Tibial nerve (tissue), 4 donors: ENCODE data around the gene CLEC18A. TPM values are rescaled to one million over a fixed set of nuclear protein-coding genes. Genes with fewer than 3 reads are reported as not detected.
A peak's percentile ranks its signal among the peaks of the same experiment; 100 is the strongest.
"Not testable (repeated sequence)": the region's sequence is repeated elsewhere in the genome, so short reads cannot be mapped to it uniquely, and the experiment has no call there.

ENCODE experiments used
- DNase-seq, 2 donors: peaks; one replicate each; pipeline ENCODE4 v3.0.0-alpha.2; 2019; ENCODE audit warnings: low spot score in 2 of 2
- H3K27ac ChIP-seq, 4 donors: fragments of 200-600 bp; sonication (generic) in 3 of 4; one replicate each; pipeline ENCODE4 v1.5.1; 2017 to 2019; ENCODE audit warnings: mild to moderate bottlenecking in 1 of 4
- H3K27me3 ChIP-seq, 2 donors: fragments of 200-600 bp; sonication (generic) in 1 of 2; one replicate each; pipeline versions ENCODE4 v1.5.1 to v1.6.0; 2017 to 2019
- H3K36me3 ChIP-seq, 3 donors: fragments of 200-600 bp; sonication (generic); one replicate each; pipeline ENCODE4 v1.5.1; 2018 to 2019
- H3K4me1 ChIP-seq, 4 donors: fragments of 200-600 bp; sonication (generic) in 3 of 4; one replicate each; pipeline ENCODE4 v1.5.1; 2017 to 2019
- H3K4me3 ChIP-seq, 4 donors: fragments of 200-600 bp; sonication (generic) in 3 of 4; one replicate each; pipeline ENCODE4 v1.5.1; 2017 to 2019; ENCODE audit warnings: mild to moderate bottlenecking in 1 of 4, moderate library complexity in 1 of 4
- H3K9me3 ChIP-seq, 4 donors: fragments of 200-600 bp; sonication (generic) in 3 of 4; one replicate each; pipeline ENCODE4 v1.5.1; 2017 to 2019
- WGBS, 2 donors: methylation state at CpG; one replicate each; pipeline ENCODE4 v1.1.5; 2018; 5-methylcytosine and 5-hydroxymethylcytosine counted together
- small RNA-seq: library from RNA; depleted of rRNA; stranded (forward); fragments of <200 nt; gene quantifications from one replicate; pipeline ENCODE3, GENCODE V24; 2016
- total RNA-seq, 4 donors: library from RNA; depleted of rRNA; stranded (reverse); fragments of >200 nt; gene quantifications; one replicate each; pipeline ENCODE4 v1.1.0, GENCODE V29; 2016

The CLEC18A gene
- total RNA-seq, 4 donors from 2014 or later: 1.2 to 2.4 (median 2.1) TPM; not detected in 1

GRCh38 chr16:69997956-69998355 is 46.8 kb downstream of the CLEC18A start:
- H3K4me3 ChIP-seq, H3K9me3 ChIP-seq, H3K4me1 ChIP-seq, DNase-seq, H3K27ac ChIP-seq, H3K27me3 ChIP-seq: not testable (repeated sequence)
- peaks cover 0 to 33% (median 4%) of the 10 kb centered on the region in 3 donors for H3K36me3 ChIP-seq
- 41 to 51% methylated on average over 3 of the region's 3 CpGs for WGBS, 2 donors

DNA sequence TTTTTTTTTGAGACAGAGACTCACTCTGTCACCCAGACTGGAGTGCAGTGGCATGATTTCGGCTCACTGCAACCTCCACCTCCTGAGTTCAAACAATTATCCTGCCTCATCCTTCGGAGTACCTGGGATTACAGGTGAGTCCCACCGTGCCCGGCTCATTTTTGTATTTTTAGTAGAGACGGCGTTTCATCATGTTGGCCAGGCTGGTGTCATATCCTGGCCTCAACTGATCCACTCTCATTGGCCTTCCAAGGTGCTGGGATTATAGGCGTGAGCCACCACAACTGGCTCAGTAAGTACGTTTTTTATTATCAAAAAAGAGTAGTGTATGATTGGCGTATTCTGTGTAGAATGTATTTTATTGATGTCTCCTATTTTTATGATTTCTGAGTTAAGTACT is 48.7 kb downstream of the CLEC18A start:
- not testable (repeated sequence) for H3K27ac ChIP-seq, DNase-seq, H3K4me3 ChIP-seq, H3K27me3 ChIP-seq, H3K9me3 ChIP-seq, H3K4me1 ChIP-seq
- H3K36me3 ChIP-seq: peaks cover 0 to 34% (median 1%) of the 10 kb centered on the region in 3 donors
- 92 to 95% methylated on average over 9 of the region's 9 CpGs for WGBS, 2 donors

- H3K4me1 ChIP-seq, DNase-seq, H3K27ac ChIP-seq, H3K27me3 ChIP-seq, H3K9me3 ChIP-seq, H3K4me3 ChIP-seq: not testable (repeated sequence)
- H3K36me3 ChIP-seq: peaks cover 0 to 45% (median 0%) of the 10 kb centered on the region in 3 donors
- WGBS, 2 donors: 94 to 95% methylated on average over 2 of the region's 2 CpGs
Measured at GRCh38 chr16:70003511-70003910, 52.4 kb downstream of the CLEC18A start.

DNA sequence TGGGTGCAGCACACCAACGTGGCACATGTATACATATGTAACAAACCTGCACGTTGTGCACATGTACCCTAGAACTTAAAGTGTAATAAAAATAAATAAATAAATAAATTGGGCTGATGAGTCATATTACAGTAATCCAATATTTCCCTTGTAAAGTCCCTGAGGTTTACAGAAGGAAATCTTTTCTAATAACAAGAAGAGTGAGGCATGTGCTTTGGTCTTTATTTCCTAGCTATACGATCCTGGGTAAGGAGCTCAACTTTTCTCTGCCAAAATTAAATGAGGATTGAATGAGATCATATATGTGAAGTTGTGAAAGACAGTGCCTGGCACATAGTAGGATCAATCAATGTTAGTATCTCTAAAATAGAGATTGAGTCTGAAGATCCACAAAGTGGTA is 57.5 kb downstream of the CLEC18A start:
- 90 to 96% methylated on average over 3 of the region's 3 CpGs for WGBS, 2 donors
- not testable (repeated sequence) for H3K9me3 ChIP-seq, H3K27ac ChIP-seq, H3K27me3 ChIP-seq, DNase-seq, H3K4me3 ChIP-seq, H3K4me1 ChIP-seq
- H3K36me3 ChIP-seq: peaks cover 0 to 71% (median 0%) of the 10 kb centered on the region in 3 donors

- H3K9me3 ChIP-seq, H3K27ac ChIP-seq, H3K4me1 ChIP-seq, H3K27me3 ChIP-seq, H3K4me3 ChIP-seq, DNase-seq: not testable (repeated sequence)
- WGBS, 2 donors: 86 to 91% methylated on average over 8 of the region's 8 CpGs
- H3K36me3 ChIP-seq: peaks cover 0 to 66% (median 0%) of the 10 kb centered on the region in 3 donors
Measured at GRCh38 chr16:70010615-70011014, 59.5 kb downstream of the CLEC18A start.

DNA sequence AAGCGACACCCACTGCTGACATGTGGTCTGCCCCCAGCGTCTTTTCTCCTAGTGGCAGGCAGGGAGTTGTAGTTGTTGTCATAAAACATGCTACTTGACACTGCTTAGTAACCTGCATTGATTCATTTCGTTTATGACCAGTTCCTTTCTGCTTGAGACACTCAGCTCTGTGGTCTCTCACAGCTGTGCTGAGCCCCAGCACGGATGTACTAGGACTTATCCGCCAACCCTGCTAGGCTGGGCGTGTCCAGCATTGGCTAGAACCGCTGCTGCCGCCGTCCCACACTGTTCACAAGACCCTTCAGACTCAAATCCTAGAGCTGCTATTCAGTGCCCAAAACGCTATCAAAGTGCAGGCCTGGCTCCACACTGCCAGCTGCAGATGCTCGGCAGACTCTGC is 60.0 kb downstream of the CLEC18A start:
- not testable (repeated sequence) for H3K9me3 ChIP-seq, H3K4me3 ChIP-seq, H3K27me3 ChIP-seq, DNase-seq, H3K4me1 ChIP-seq, H3K27ac ChIP-seq
- peaks cover 0 to 71% (median 0%) of the 10 kb centered on the region in 3 donors for H3K36me3 ChIP-seq
- WGBS, 2 donors: 73 to 77% methylated on average over 10 of the region's 11 CpGs

GRCh38 chr16:70012354-70012753 is 61.2 kb downstream of the CLEC18A start:
- WGBS, 2 donors: 87 to 89% methylated on average over 11 of the region's 11 CpGs
- not testable (repeated sequence) for H3K27me3 ChIP-seq, H3K4me1 ChIP-seq, H3K4me3 ChIP-seq, H3K9me3 ChIP-seq, DNase-seq, H3K27ac ChIP-seq
- H3K36me3 ChIP-seq: peaks cover 0 to 73% (median under 1%) of the 10 kb centered on the region in 3 donors

DNA sequence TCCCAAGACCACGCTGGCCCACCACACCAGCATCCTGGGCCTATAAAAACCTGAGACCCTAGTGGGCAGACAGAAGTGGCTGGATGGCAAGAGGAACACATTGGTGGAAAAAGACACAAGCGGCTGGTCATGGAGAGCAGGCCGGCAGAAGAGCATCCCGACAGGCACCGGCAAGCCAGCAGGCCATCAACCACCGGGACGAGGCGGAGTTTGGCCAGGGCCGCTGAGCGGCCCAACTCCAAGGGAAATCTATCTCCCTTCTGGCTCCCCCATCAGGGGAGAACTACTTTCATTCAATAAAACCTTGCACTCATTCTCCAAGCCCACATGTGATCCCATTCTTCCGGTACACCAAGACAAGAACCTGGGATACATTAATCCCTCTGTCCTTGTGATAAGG is 61.8 kb downstream of the CLEC18A start:
- H3K27me3 ChIP-seq, DNase-seq, H3K27ac ChIP-seq, H3K9me3 ChIP-seq, H3K4me3 ChIP-seq, H3K4me1 ChIP-seq: not testable (repeated sequence)
- peaks cover 0 to 75% (median 4%) of the 10 kb centered on the region in 3 donors for H3K36me3 ChIP-seq
- WGBS, 2 donors: 80 to 86% methylated on average over 11 of the region's 11 CpGs

Small RNAs within 50 kb of the gene (small RNA-seq; reads per million reads assigned to genes)
- gene AC026468.1 (not detected), gene MIR140 (443 reads per million, percentile 97 among the genes with 10 or more reads in this experiment)

Other genes with a start within 250 kb of the CLEC18A start
- gene NQO1, start 224.8 kb upstream of the CLEC18A start, total RNA-seq: 100 to 1,000 TPM in 1 of 4 donors, 10 to 100 TPM in 3; 19.0 to 106 (median 55.0) TPM
- gene NOB1, start 196.4 kb upstream of the CLEC18A start, total RNA-seq: 10 to 100 TPM; 23.2 to 42.3 (median 38.1) TPM
- gene WWP2, start 189.0 kb upstream of the CLEC18A start, total RNA-seq: 10 to 100 TPM; 40.8 to 96.9 (median 84.3) TPM
- gene PDPR, start 163.0 kb downstream of the CLEC18A start, total RNA-seq: 10 to 100 TPM; 23.2 to 38.4 (median 25.8) TPM
- 1 to 10 TPM in 2 of 4 donors, under 1 TPM in 2; 0.30 to 2.5 (median 0.76) TPM for gene CLEC18C, start 222.5 kb downstream of the CLEC18A start, total RNA-seq